ENCODE results near the gene PLCXD3. TPM values are rescaled to one million over a fixed set of nuclear protein-coding genes. Genes with fewer than 3 reads are reported as not detected.

PLCXD3 gene
- total and polyA plus RNA-seq, 2 of the 8 experiments (the other 6 are each of a cell fraction or from before 2014, with no cell fraction given): 0.03 to 0.07 TPM

GRCh38 chr5:41503860-41504259 is 6.5 kb downstream of the PLCXD3 start:
- no peaks in the 10 kb centered on the region for H3K9me3 ChIP-seq (ENCODE audit: insufficient read depth in 2 of 2, low read depth in 1 of 2, low read length in 1 of 2)
- no peaks in the 10 kb centered on the region for H3K36me3 ChIP-seq (ENCODE audit: control insufficient read depth in 2 of 4, insufficient read depth in 4 of 4, low read length in 3 of 4)
- no peaks in the 10 kb centered on the region for H3K79me2 ChIP-seq (ENCODE audit: control insufficient read depth in 1 of 2, insufficient read depth in 2 of 2, low read length in 2 of 2)
- H2BK120ac ChIP-seq (replicated peaks; ENCODE audit: low read depth, low read length): no peak overlapping the region
- no peak overlapping the region for H2BK20ac ChIP-seq (ENCODE audit: low read length)
- H4K5ac ChIP-seq (ENCODE audit: insufficient read length, low read depth, low read length): no peak overlapping the region
- H3K9ac ChIP-seq (replicated peaks in 1 of 4; ENCODE audit: extremely low read depth in 1 of 4, low read depth in 3 of 4, low read length in 3 of 4): no peak overlapping the region
- H3K27me3 ChIP-seq (replicated peaks in 1 of 4; ENCODE audit: control insufficient read depth in 3 of 4, extremely low read depth in 1 of 4, insufficient read depth in 3 of 4, low read length in 3 of 4): peaks cover 0 to 2% (median under 1%) of the 10 kb centered on the region in 4 experiments; a peak in 3 of 7 replicates
- no peak for DNase-seq (ENCODE audit: low read depth in 1 of 2, low spot score in 2 of 2)
- H2AFZ ChIP-seq (ENCODE audit: low read length): no peak overlapping the region
- ChIA-PET POLR2A (ENCODE audit: partially characterized antibody) (no interaction called here), CTCF (ENCODE audit: partially characterized antibody) (interaction anchor here (0.7 to 1.0 kb wide), 4 partner anchors 9 to 234 kb away, joined by 3 to 4 read pairs (median 3); no protein-coding TSS in a partner anchor)
- no peaks in the 10 kb centered on the region for H4K20me1 ChIP-seq (replicated peaks in 1 of 2; ENCODE audit: control insufficient read depth in 1 of 2, insufficient read depth in 2 of 2, low read length in 2 of 2)
- no peaks in the 10 kb centered on the region for H3K23me2 ChIP-seq (ENCODE audit: low read depth, low read length)
- H3K14ac ChIP-seq (ENCODE audit: insufficient read length): no peak overlapping the region
- H3K56ac ChIP-seq (replicated peaks; ENCODE audit: insufficient read length, low read depth, low read length): no peak overlapping the region
- H4K91ac ChIP-seq (replicated peaks; ENCODE audit: insufficient read length, low read length): no peak overlapping the region
- no peak overlapping the region for H2AK5ac ChIP-seq (ENCODE audit: low read depth, low read length)
- H2BK5ac ChIP-seq (ENCODE audit: low read depth, low read length): no peak overlapping the region
- H3K4ac ChIP-seq (replicated peaks; ENCODE audit: insufficient read length, low read depth, low read length): no peak overlapping the region
- H3K79me1 ChIP-seq (ENCODE audit: low read depth, low read length): no peaks in the 10 kb centered on the region
- H2BK12ac ChIP-seq (ENCODE audit: low read depth, low read length): no peak overlapping the region
- no peak overlapping the region for H3K18ac ChIP-seq (ENCODE audit: extremely low read depth, low read length)
- no peak overlapping the region for H3K4me3 ChIP-seq (ENCODE audit: extremely low read depth in 1 of 4, insufficient read depth in 2 of 4, low read depth in 3 of 4, low read length in 4 of 4)
- no peak overlapping the region for H2BK15ac ChIP-seq (ENCODE audit: low read length)
- no peak overlapping the region for H3K23ac ChIP-seq (ENCODE audit: insufficient read length)
- H3K27ac ChIP-seq (ENCODE audit: low read depth, low read length): no peak overlapping the region
- FAIRE-seq: no peak
- no peak overlapping the region for H3K4me2 ChIP-seq (ENCODE audit: insufficient read depth in 1 of 2, low read depth in 2 of 2, low read length in 2 of 2)
- no peak overlapping the region for H4K8ac ChIP-seq (ENCODE audit: extremely low read depth, insufficient read depth, low read length)
- H3K4me1 ChIP-seq (replicated peaks in 1 of 4; ENCODE audit: control insufficient read depth in 3 of 4, insufficient read depth in 4 of 4, low read length in 3 of 4): no peaks in the 10 kb centered on the region
- TF ChIP-seq EP300 (IDR thresholded peaks at IDR 0.05; ENCODE audit: borderline replicate concordance in 1 of 2, low read depth in 2 of 2, low read length in 2 of 2) (no peak), GTF2F1 (IDR thresholded peaks at IDR 0.05; ENCODE audit: borderline replicate concordance, low read depth, low read length) (no peak), ASH2L (IDR thresholded peaks at IDR 0.05; ENCODE audit: low read length) (no peak), POLR2AphosphoS5 (IDR thresholded peaks at IDR 0.05; ENCODE audit: low read depth, low read length) (no peak), FOSL1 (IDR thresholded peaks at IDR 0.05; ENCODE audit: insufficient read depth, low read depth, low read length) (no peak), SIX5 (IDR thresholded peaks at IDR 0.05; ENCODE audit: low read depth, low read length) (no peak), CREB1 (IDR thresholded peaks at IDR 0.05) (no peak), CTCF (IDR thresholded peaks at IDR 0.05; ENCODE audit: control extremely low read depth in 1 of 3, insufficient read depth in 1 of 3, low read depth in 1 of 3, low read length in 3 of 3) (no peak), KDM4A (IDR thresholded peaks at IDR 0.05; ENCODE audit: low read depth, low read length, severe bottlenecking) (no peak), ATF3 (IDR thresholded peaks at IDR 0.05; ENCODE audit: insufficient read depth, low read depth, low read length) (no peak), GABPA (IDR thresholded peaks at IDR 0.05; ENCODE audit: borderline replicate concordance, insufficient read depth, low read length) (no peak), CBX5 (IDR thresholded peaks at IDR 0.05; ENCODE audit: low read depth, low read length) (no peak), JUND (IDR thresholded peaks at IDR 0.05; ENCODE audit: low read length) (no peak)
